IPS-15b (cell line): ENCODE measurements around the gene ELFN1.

Source experiments
- H3K27me3 ChIP-seq: one replicate; pipeline ENCODE4 v1.6.1; 2013; ENCODE audit warnings: low read length; ENCODE audit not compliant: control insufficient read depth, insufficient read depth
- H3K36me3 ChIP-seq: one replicate; pipeline ENCODE4 v1.6.1; 2013; ENCODE audit warnings: low read length; ENCODE audit not compliant: control insufficient read depth, insufficient read depth
- H3K4me1 ChIP-seq: one replicate; pipeline ENCODE4 v1.6.1; 2013; ENCODE audit warnings: mild to moderate bottlenecking, low read length; ENCODE audit not compliant: control insufficient read depth, insufficient read depth
- H3K4me3 ChIP-seq: one replicate; pipeline ENCODE4 v1.5.1; 2013; ENCODE audit warnings: low read depth, low read length
- H3K9ac ChIP-seq: one replicate; pipeline ENCODE4 v1.6.1; 2013; ENCODE audit warnings: low read depth, mild to moderate bottlenecking, low read length
- H3K9me3 ChIP-seq: one replicate; pipeline ENCODE4 v1.6.1; 2013; ENCODE audit warnings: mild to moderate bottlenecking, low read length; ENCODE audit not compliant: control insufficient read depth, insufficient read depth

Gene ELFN1

DNA sequence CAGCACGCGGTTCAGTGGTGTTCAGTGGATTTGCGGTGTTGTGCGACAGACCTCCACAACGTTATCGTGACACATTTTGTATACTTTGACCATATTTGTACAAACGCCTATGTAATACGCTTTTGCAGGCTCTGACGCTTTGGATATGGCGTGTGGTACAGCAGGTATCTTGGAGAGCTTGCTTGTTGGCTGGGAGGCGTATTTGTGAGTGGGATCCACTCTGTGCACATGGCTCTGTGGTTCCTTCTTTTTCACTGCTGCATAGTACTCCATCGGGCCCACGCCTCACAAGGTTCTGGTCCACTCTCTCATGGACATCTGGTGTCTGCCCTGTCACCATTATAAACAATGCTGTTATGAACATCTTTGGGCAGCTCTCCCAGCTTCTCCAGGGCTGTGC lies 53.2 kb downstream of the ELFN1 start:
- H3K9ac ChIP-seq, result no peak overlapping the region
- H3K27me3 ChIP-seq, result no peaks in the 10 kb centered on the region
- H3K36me3 ChIP-seq, result no peaks in the 10 kb centered on the region
- H3K4me3 ChIP-seq, result no peak overlapping the region
- H3K9me3 ChIP-seq, result no peaks in the 10 kb centered on the region
- peaks cover 3% of the 10 kb centered on the region for H3K4me1 ChIP-seq

GRCh38 chr7:1724118-1724910 lies 54.2 kb downstream of the ELFN1 start:
- no peaks in the 10 kb centered on the region for H3K9me3 ChIP-seq
- no peak overlapping the region for H3K4me3 ChIP-seq
- H3K9ac ChIP-seq, result no peak overlapping the region
- no peaks in the 10 kb centered on the region for H3K36me3 ChIP-seq
- no peaks in the 10 kb centered on the region for H3K27me3 ChIP-seq
- H3K4me1 ChIP-seq, result peaks cover 3% of the 10 kb centered on the region

GRCh38 chr7:1725199-1725690 lies 55.2 kb downstream of the ELFN1 start:
- H3K9me3 ChIP-seq, result no peaks in the 10 kb centered on the region
- no peaks in the 10 kb centered on the region for H3K27me3 ChIP-seq
- H3K4me1 ChIP-seq, result no peaks in the 10 kb centered on the region
- H3K4me3 ChIP-seq, result no peak overlapping the region
- H3K36me3 ChIP-seq, result no peaks in the 10 kb centered on the region
- H3K9ac ChIP-seq, result no peak overlapping the region

DNA sequence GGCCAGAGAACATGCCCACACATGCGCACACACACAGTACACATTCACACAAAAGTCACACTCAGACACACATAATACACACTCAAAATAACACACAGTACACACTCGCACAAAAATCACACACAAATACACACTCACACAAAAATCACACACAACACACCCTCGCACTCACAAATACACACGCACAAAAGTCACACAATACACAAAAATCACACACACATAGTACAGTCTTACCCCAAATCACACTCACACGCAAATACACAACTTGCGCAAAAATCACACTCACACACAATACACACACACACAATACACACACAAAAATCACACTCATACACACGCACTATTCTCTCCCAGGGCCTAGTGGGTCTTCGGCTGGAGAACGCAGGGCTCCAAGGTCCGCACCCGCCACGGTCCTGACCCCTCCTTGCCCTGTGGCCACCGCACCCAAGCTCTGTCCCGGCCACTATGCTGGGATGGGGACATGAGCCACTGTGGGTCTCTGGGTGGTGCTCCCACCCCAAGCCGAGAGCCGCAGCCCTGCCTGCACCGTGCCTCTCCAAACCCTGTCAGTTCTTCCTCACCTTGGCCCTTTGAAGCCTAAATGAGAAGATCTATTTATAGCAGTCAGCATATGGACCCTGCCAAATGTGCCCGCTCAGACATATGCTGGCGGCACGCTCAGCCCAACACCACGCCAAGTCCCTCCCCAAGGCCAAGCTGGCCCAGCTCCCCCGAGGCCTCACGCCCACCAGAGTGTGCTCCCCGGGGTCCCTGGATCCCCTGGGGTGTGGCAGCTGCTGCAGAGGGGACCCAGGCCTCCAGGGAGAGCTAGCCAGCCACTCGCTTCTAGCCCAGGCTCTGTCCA lies 55.9 kb downstream of the ELFN1 start:
- H3K4me1 ChIP-seq, result no peaks in the 10 kb centered on the region
- no peaks in the 10 kb centered on the region for H3K9me3 ChIP-seq
- no peaks in the 10 kb centered on the region for H3K27me3 ChIP-seq
- H3K36me3 ChIP-seq, result no peaks in the 10 kb centered on the region
- H3K9ac ChIP-seq, result no peak overlapping the region
- no peak overlapping the region for H3K4me3 ChIP-seq

DNA sequence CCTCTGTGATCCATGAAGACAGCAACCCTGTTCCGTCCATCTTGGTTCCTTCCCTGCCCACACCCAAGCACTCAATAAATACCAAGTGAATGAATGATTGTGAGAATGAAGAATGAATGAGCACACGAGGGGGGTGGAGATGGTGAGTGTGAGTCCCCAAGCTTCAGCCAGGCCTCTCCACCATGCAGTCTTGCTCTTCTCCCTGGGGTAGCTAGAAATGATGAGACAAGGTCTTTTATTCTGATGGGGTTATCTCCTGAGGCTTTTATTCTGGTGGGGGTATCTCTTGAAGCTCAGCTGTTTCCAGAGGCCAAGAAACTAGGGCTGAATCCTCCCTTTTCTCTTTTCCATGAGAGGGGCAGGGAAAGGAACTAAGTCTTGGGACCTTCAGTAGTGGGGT lies 57.0 kb downstream of the ELFN1 start:
- no peak overlapping the region for H3K9ac ChIP-seq
- no peaks in the 10 kb centered on the region for H3K27me3 ChIP-seq
- H3K36me3 ChIP-seq, result no peaks in the 10 kb centered on the region
- H3K4me1 ChIP-seq, result no peaks in the 10 kb centered on the region
- no peaks in the 10 kb centered on the region for H3K9me3 ChIP-seq
- no peak overlapping the region for H3K4me3 ChIP-seq

- Histone ChIP-seq H3K9me3 (no peaks in the 10 kb centered on the region), H3K9ac (no peak overlapping the region), H3K4me3 (no peak overlapping the region), H3K36me3 (no peaks in the 10 kb centered on the region), H3K27me3 (no peaks in the 10 kb centered on the region), H3K4me1 (no peaks in the 10 kb centered on the region)
These were observed 57.9 kb downstream of the ELFN1 start for GRCh38 chr7:1727812-1728570.

DNA sequence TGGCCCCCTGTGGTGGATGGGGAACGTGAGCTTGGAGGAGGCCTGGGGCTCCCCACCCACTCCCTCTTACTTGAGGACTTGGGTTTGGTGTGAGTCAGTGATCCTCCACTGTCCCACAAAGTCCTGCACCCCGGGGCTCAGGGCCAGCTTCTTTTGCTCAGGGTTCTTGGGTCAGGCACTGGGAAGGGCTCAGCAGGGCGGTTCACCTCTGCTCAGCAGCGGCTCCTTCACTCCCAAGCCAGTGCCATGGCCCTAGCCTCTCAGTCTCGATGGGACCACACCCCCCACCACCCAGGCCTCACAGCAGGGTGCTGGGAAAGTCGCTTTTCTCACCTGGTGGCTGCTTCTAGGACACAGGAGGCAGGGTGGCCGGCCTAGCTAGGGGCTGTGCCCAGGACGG lies 59.1 kb downstream of the ELFN1 start:
- H3K4me3 ChIP-seq, result no peak overlapping the region
- H3K4me1 ChIP-seq, result no peaks in the 10 kb centered on the region
- no peaks in the 10 kb centered on the region for H3K36me3 ChIP-seq
- H3K9ac ChIP-seq, result no peak overlapping the region
- H3K9me3 ChIP-seq, result no peaks in the 10 kb centered on the region
- no peaks in the 10 kb centered on the region for H3K27me3 ChIP-seq

DNA sequence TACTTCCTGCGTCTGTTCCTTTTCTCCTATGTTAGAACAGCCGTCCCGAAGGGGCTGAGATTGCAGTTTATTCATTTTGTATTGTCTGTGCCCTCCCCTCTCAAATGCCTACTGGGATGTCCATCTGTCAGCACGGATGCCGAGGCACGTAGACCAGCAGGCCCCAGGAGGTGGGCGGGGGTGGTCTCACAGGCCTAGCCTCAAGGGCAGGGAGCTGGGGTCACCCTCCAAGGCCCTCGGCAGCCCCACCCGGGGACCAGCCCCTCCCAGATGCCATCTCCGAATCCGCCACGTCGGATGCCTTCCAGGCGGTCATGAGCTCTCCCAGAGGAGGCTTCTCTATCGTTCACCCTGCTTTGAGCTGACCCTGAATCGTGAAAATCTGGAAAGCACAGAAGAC lies 59.7 kb downstream of the ELFN1 start:
- Histone ChIP-seq H3K9me3 (no peaks in the 10 kb centered on the region), H3K4me1 (no peaks in the 10 kb centered on the region), H3K4me3 (no peak overlapping the region), H3K36me3 (no peaks in the 10 kb centered on the region), H3K27me3 (no peaks in the 10 kb centered on the region), H3K9ac (no peak overlapping the region)

GRCh38 chr7:1732072-1732471 lies 62.0 kb downstream of the ELFN1 start:
- no peaks in the 10 kb centered on the region for H3K4me1 ChIP-seq
- H3K4me3 ChIP-seq, result no peak overlapping the region
- H3K9ac ChIP-seq, result no peak overlapping the region
- no peaks in the 10 kb centered on the region for H3K27me3 ChIP-seq
- H3K36me3 ChIP-seq, result no peaks in the 10 kb centered on the region
- H3K9me3 ChIP-seq, result no peaks in the 10 kb centered on the region

DNA sequence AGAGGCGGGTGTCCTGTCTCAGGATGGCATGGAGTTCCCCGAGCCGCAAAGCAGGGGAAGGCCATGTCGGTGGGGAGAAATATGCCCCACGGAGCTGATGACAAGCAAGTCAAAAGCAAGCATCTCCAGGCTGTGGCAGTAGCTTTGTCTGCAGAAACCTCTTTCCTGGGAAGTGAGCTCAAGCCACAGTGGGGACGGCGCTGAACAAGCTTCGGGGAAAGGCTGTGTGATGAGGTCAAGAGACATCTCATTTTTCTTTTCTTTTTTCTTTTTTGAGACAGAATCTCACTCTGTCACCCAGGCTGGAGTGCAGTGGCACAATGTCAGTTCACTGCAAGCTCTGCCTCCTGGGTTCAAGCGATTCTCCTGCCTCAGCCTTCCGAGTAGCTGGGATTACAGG lies 62.6 kb downstream of the ELFN1 start:
- no peaks in the 10 kb centered on the region for H3K36me3 ChIP-seq
- no peaks in the 10 kb centered on the region for H3K27me3 ChIP-seq
- H3K4me1 ChIP-seq, result no peaks in the 10 kb centered on the region

GRCh38 chr7:1733206-1733907 lies 63.3 kb downstream of the ELFN1 start:
- Histone ChIP-seq H3K9me3 (no peaks in the 10 kb centered on the region), H3K4me1 (no peaks in the 10 kb centered on the region), H3K9ac (no peak overlapping the region), H3K36me3 (no peaks in the 10 kb centered on the region), H3K27me3 (no peaks in the 10 kb centered on the region), H3K4me3 (no peak overlapping the region)

More for the DNA sequence above, 62.6 kb downstream of the ELFN1 start:
- no peak overlapping the region for H3K4me3 ChIP-seq
- no peak overlapping the region for H3K9ac ChIP-seq
- H3K9me3 ChIP-seq, result no peaks in the 10 kb centered on the region
